HAP-1 (cell line): ENCODE results near the gene FN1.

Experiments used
- DNase-seq, 2 experiments: peaks; one replicate each; pipeline ENCODE4 v3.0.0-alpha.2; 2016 to 2020; ENCODE audit warnings: low spot score in 2 of 2
- H3K27me3 ChIP-seq: fragments of 250-450 bp; sonication (Bioruptor Pico); 2 replicates; pipeline ENCODE4 v1.5.1; 2020; ENCODE audit warnings: low read depth, mild to moderate bottlenecking, moderate library complexity
- H3K36me3 ChIP-seq: fragments of 250-450 bp; sonication (Bioruptor Pico); replicated peaks from 2 replicates; pipeline ENCODE4 v1.5.1; 2020; ENCODE audit warnings: mild to moderate bottlenecking
- H3K4me1 ChIP-seq: fragments of 250-450 bp; sonication (Bioruptor Pico); 2 replicates; pipeline ENCODE4 v1.5.1; 2020; ENCODE audit warnings: mild to moderate bottlenecking
- H3K4me3 ChIP-seq: fragments of 250-450 bp; sonication (Bioruptor Pico); 2 replicates; pipeline ENCODE4 v1.5.1; 2020; ENCODE audit warnings: mild to moderate bottlenecking, moderate library complexity
- H3K9me3 ChIP-seq: fragments of 250-450 bp; sonication (Bioruptor Pico); 2 replicates; pipeline ENCODE4 v1.5.1; 2020; ENCODE audit warnings: mild to moderate bottlenecking, moderate library complexity
- in situ Hi-C: fragments of 300-500 bp; cut with MboI; formaldehyde crosslinking; loops from 3 replicates; pipeline ENCODE4 v1.14.3; 2020; ENCODE audit warnings: low sequenced_read_pairs, inconsistent platforms, mixed read lengths

Gene FN1

DNA sequence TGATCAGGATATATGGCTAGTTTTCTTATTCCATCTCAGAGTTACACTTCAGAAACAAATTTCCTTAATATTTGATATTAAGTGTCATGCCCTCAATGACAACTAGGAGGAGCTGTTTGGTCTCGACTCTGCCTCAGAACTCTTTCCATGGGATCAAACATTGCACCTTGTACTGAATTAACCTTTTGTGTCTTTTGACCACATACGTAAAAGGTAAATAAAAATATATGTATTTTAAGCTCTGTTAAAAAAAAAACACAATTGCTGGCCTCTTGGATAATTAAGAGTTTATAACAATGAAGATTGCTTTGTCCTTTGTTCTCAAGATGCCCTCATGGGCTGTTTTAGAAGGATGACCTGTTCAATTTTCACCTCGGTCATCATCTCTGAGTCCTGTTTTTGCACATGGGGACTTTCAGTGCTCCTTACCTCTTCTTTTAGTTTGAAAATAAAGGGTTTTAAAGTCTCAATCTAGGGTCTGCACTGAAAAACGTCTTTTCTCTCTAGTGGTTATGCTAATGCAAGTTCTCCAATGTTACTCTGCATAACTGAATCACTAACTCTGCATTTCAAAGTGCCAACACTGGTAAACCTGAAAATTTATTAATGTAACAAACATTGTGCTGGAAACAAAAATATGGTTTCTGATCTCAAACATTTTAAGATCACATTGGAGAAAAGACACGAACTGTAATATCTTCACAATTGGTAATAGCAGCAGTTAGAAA, 18.8 kb upstream of the FN1 start:
- peak; percentile 11 to 59 for DNase-seq
- no peaks in the 10 kb centered on the region for H3K4me1 ChIP-seq
- H3K9me3 ChIP-seq, result no peaks in the 10 kb centered on the region
- in situ Hi-C loops, result no loop called here
- H3K4me3 ChIP-seq, result no peak overlapping the region
- no peaks in the 10 kb centered on the region for H3K36me3 ChIP-seq
- peaks cover 8% of the 10 kb centered on the region; the same call in 1 of the 2 replicates for H3K27me3 ChIP-seq

DNA sequence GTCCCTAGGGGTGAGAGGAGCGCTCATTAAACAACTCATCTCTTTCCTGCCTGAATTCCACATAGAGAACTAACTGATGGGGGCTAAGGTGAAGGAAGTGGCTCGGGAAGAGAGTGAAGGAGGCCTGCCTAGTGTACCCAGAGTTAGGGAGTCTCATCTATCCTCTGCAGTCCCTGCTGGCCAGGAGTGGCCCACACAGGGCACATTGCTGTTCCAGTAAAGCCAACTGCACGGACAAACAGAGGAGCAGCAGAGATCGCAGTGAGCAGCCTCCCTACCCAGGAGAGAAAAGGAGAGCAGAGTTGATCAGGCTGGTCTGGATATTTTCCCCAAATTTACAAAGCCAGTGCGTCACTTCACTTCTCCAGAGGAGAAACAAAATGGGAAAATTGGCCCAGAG, 16.9 kb upstream of the FN1 start:
- DNase-seq, result no peak
- Histone ChIP-seq H3K27me3 (0 out of 2 replicates have a peak, but pooled peaks cover 1% of the 10 kb centered on the region), H3K36me3 (no peaks in the 10 kb centered on the region), H3K4me3 (no peak overlapping the region), H3K9me3 (no peaks in the 10 kb centered on the region), H3K4me1 (no peaks in the 10 kb centered on the region)
- in situ Hi-C loops, result no loop called here

DNA sequence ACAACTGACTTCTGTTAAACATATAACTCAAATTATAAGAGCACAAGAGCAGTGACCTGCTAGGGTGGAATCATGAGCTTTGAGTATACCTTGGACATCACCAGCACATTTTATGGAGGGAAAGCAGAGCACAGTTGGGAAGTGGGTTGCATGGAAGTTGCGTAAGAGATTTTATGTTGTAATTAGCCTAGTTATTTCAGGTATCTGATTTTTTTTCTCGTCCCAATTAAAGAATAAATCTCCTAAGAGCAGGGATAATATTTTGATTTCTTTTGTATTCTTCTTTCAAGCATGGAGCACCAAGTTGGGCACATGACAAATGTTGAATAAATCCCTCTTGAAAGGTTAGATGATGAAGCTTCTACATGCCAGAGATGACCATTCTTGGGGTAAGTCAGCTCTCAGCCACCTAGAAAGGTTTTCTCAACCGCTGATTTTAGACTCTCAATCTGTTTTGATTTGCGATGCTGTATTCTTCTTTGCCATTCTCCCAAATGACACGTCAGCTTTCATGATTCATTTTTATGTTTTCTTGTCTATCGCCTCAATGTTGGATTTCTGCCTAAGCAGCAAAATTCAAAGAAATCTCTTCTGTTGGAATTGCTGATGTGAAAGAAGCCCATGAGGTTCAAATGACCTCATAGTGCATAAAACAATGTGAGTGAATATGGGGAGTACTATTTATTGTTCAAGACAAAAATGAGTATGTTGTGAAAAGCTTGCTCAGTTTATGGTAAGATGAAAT, 15.3 kb upstream of the FN1 start:
- in situ Hi-C loops, result no loop called here
- H3K9me3 ChIP-seq, result no peaks in the 10 kb centered on the region
- H3K4me3 ChIP-seq, result no peak overlapping the region
- no peak for DNase-seq
- H3K4me1 ChIP-seq, result no peaks in the 10 kb centered on the region
- no peaks in the 10 kb centered on the region for H3K36me3 ChIP-seq
- H3K27me3 ChIP-seq, result 0 out of 2 replicates have a peak, but pooled peaks cover 2% of the 10 kb centered on the region

DNA sequence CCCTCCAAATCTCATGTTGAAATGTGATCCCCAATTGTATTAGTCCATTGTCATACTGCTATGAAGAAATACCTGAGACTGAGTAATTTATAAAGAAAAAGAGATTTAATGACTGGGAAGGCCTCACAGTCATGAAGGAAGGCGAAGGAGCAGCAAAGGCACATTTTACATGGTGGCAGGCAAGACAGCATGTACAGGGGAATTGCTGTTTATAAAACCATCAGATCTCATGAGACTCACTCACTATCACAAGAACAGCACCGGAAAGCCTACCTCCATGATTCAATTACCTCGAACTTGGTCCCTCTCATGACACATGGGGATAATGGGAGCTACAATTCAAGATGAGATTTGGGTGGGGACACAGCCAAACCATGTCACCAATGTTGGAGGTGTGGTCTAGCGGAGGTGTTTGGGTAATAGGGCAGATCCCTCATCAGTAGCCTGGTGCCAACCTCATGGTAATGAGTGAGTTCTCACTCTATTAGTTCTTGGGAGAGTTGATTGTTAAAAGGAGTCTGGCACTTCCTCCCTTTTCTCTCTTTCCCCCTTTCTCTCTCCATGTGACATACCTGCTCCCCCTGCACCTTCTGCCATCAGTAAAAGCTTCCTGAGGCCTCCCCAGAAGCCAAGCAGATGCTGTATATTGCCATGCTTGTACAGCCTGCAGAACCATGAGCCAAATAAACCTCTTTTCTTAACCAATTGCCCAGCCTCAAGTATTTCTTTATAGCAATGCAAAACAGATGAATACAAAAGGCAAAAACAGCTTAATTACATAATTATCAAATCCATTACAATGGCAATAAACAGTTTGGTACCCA, 14.5 kb upstream of the FN1 start:
- in situ Hi-C loops, result no loop called here

DNA sequence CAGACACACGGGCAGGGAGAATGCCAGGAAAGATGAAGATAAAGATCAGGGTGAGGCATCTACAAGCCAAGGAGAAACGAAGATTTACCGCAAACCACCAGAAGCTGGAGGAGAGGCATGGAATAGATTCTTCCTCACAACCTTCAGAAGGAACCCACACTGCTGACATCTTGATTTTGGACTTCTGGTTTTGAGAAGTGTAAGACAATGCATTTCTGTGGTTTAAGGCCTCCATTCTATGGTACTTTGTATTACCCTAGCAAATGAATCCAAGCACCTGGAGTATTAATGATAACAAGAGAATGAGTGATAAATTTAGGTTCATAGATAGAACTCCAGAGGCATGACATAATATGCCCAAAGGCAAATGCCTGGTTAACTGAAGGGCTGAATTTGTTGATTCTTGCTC, 11.8 kb upstream of the FN1 start:
- 0 out of 2 replicates have a peak, but pooled peaks cover 2% of the 10 kb centered on the region for H3K27me3 ChIP-seq
- H3K36me3 ChIP-seq, result no peaks in the 10 kb centered on the region
- H3K9me3 ChIP-seq, result no peaks in the 10 kb centered on the region
- no peaks in the 10 kb centered on the region for H3K4me1 ChIP-seq
- H3K4me3 ChIP-seq, result no peak overlapping the region
- in situ Hi-C loops, result no loop called here
- DNase-seq, result no peak

More for the DNA sequence above, 14.5 kb upstream of the FN1 start:
- H3K36me3 ChIP-seq, result no peaks in the 10 kb centered on the region
- no peaks in the 10 kb centered on the region for H3K9me3 ChIP-seq
- H3K4me1 ChIP-seq, result no peaks in the 10 kb centered on the region
- DNase-seq, result no peak
- 0 out of 2 replicates have a peak, but pooled peaks cover 2% of the 10 kb centered on the region for H3K27me3 ChIP-seq
- H3K4me3 ChIP-seq, result no peak overlapping the region

DNA sequence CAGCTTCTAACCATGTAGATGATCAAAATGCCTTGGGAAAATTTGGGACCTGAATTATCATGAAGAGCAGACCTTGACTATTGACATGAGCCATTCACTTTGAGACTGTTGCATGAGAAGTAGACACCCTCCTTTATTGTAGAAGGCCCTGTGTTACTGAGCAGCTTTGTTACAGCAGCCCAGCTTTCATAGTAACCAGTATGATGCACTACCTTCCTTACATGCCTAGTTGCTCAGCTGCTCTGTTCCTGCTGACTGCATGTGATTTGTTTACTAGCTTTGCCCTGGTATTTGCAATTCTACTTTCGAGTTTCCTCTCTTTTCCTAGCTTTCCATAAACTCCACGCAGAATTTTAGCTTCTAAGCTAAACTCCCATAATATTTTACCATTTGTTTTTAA, 11.2 kb upstream of the FN1 start:
- Histone ChIP-seq H3K4me3 (no peak overlapping the region), H3K4me1 (no peaks in the 10 kb centered on the region), H3K36me3 (no peaks in the 10 kb centered on the region), H3K9me3 (no peaks in the 10 kb centered on the region), H3K27me3 (0 out of 2 replicates have a peak, but pooled peaks cover 2% of the 10 kb centered on the region)
- DNase-seq, result no peak
- in situ Hi-C loops, result no loop called here

DNA sequence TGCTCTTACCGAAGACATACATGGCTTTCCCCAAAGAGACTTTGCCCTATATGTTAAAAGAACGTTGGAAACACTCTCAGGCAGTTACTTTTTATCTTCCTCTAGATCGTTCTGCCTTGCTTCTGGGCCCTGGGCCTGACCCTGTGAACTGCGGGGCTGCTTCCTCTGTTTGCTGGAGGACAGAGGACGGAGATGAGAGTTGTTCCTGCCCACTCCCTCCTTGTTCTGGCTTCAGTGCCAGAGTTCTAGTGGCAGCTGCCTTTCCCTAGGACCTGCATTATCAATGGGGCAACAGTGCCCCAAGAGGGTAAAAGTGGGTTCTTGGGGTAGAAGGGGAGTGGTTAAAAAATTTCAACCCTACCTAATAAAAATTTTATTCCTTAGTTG, 6.5 kb upstream of the FN1 start:
- H3K4me3 ChIP-seq, result no peak overlapping the region
- in situ Hi-C loops, result no loop called here
- DNase-seq, result no peak
- no peaks in the 10 kb centered on the region for H3K36me3 ChIP-seq
- H3K4me1 ChIP-seq, result no peaks in the 10 kb centered on the region
- no peaks in the 10 kb centered on the region for H3K9me3 ChIP-seq
- H3K27me3 ChIP-seq, result peaks cover 13% of the 10 kb centered on the region

DNA sequence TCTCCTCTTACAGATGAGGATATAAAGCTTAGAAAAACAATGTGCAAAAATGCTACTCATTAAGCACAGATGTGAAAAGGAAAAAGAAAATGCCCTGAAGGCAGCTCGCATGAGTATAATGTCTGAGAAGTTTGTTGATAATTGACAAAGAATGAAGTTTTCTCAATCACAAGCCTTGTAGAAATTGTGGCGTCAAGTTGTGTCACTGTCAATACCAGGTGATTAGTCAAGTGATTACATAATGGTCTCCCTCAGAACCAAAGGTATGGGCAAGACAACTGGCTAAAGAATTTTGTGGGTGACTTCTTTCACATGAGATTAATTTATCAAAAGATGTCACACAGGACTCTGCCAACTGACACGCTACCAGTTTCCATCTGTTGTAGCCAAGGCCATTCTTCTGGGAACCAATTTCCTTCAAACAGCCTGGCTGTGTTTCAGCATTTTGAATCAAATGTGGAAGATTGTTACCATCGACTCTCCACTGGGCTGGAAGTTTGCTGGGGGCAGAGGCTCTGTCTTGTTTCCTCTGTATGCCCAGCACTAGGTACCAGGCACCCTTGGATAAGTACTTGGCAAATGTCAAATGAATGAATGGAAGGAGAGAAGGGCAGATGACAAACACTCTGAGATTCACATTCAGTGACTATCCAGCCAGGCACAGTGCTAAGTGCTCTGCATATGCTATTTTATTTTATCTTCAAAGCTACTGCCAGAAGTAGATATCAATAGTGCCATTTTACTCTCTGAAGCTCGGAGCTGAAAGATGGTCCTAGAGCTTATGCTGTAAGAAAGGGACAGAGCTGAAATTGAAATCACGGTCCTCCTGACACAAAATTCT, 5.9 kb upstream of the FN1 start:
- no peaks in the 10 kb centered on the region for H3K9me3 ChIP-seq
- no peaks in the 10 kb centered on the region for H3K36me3 ChIP-seq
- no peak for DNase-seq
- H3K4me3 ChIP-seq, result no peak overlapping the region
- H3K4me1 ChIP-seq, result no peaks in the 10 kb centered on the region
- H3K27me3 ChIP-seq, result peaks cover 18% of the 10 kb centered on the region
- in situ Hi-C loops, result no loop called here

DNA sequence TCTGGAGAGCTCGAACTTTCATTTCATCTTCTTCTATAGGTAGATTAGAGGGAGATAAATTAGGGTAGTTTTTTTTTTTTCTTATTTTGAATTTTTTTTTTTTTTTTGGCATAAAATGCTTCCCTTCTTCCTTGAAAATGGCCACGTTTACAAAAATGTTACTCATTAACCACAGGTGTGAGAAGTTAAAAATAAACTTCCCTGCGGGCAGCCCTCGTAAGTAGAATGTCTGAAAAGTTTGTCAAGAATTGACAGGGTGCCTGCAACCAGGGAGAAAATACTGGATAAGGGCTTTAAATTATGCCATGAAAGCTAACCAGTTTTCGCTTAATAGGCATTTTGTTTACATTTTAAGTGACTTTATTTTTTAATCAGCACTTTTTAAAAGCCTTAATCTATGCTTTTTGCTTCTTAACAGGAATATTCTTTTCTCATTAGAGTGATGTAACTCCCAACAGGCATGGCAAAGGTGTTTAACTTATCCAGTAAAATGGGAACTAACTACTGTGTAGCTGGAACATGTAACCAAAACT, 4.2 kb upstream of the FN1 start:
- H3K36me3 ChIP-seq, result no peaks in the 10 kb centered on the region
- in situ Hi-C loops, result no loop called here
- no peak overlapping the region for H3K4me3 ChIP-seq
- H3K9me3 ChIP-seq, result no peaks in the 10 kb centered on the region
- H3K27me3 ChIP-seq, result peaks cover 19% of the 10 kb centered on the region
- no peaks in the 10 kb centered on the region; the same call in 1 of the 2 replicates for H3K4me1 ChIP-seq
- DNase-seq, result no peak

DNA sequence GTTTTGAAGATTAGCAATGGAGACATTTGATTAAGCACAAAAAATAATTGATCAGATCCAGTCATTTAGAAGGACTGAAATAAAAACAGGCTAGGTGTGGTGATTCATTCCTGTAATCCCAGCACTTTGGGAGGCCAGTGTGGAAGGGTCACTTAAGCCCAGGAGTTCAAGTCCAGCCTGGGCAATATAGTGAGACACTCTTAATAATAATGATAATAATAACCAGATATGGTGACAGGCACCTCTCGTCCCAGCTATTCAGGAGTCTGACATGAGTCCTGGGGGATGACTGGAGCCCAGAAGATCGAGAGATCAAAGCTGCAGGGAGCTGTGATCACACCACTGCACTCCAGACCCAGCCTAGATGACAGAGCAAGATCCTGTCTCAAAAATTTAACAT, 3.5 kb upstream of the FN1 start:
- DNase-seq, result no peak
- Histone ChIP-seq H3K27me3 (peaks cover 19% of the 10 kb centered on the region), H3K4me1 (peaks cover under 1% of the 10 kb centered on the region; the same call in 1 of the 2 replicates), H3K4me3 (no peak overlapping the region), H3K9me3 (no peaks in the 10 kb centered on the region), H3K36me3 (no peaks in the 10 kb centered on the region)
- in situ Hi-C loops, result no loop called here

DNA sequence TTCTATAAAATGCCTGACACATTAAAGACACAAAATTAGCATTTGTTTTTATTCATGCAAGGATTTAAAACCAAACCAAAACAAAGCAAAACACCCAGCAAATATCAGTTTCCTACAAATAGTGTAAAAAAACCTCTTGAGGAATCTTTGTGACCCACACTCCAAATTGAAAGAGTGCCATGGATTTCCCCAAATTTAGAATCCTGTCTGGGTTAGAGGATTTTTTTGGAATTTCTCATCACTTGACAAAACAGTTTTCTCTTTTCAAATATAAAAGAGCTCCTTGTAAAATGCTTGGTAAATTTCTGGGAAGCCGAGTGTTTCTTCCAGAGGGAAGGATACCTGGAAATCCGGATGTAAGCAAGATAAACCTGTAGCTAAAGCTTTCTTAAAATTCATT, 1.7 kb upstream of the FN1 start:
- in situ Hi-C loops, result no loop called here
- H3K9me3 ChIP-seq, result no peaks in the 10 kb centered on the region

DNA sequence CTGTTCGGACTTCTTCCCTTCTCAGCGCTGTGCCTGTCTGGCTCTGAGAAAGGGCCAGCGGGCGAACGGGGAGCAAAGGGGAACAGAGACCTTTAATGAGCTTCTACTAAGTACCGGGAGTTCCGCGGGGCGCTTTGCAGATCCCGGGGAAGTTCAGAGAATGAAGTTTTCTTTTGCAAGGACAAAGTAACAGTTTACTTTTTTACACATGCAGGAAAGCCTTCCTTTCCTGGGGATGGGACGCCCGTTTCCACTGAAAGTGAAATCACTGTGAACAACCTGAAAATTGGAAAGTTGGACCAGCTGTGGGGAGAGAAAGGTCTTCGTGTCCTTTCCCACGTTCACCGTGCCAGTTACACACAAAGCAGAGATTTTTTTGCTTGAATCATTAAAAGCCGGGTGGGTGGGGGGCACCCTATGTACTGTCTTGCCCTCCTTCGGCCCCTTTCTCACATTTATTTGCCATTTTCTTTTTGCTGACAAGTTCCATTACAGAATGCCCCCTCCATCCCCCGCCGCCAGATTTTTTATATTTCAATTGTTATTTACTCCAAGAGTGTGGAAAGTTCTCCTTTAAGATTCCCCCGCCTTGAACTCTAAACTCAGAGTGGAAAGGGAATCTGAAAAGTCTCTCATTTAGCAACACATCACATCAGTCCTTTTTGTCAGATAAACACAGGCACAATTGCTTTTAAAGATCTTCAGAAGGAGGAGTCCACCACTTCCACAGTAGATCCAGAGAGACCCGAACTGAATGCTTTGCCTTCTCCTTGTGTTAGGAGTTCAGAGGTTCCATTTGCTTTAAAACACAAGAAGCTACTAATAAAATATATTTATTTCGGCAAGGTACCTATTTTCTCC, 1.1 kb upstream of the FN1 start:
- no peaks in the 10 kb centered on the region; the same call in 1 of the 2 replicates for H3K36me3 ChIP-seq
- peak overlapping the region; percentile 60 for H3K4me3 ChIP-seq
- peaks cover 19% of the 10 kb centered on the region for H3K27me3 ChIP-seq
- H3K9me3 ChIP-seq, result no peaks in the 10 kb centered on the region
- peaks cover 4% of the 10 kb centered on the region; the same call in 1 of the 2 replicates for H3K4me1 ChIP-seq
- in situ Hi-C loops, result no loop called here
- DNase-seq, result no peak

More for the DNA sequence above, 1.7 kb upstream of the FN1 start:
- Histone ChIP-seq H3K36me3 (no peaks in the 10 kb centered on the region; the same call in 1 of the 2 replicates), H3K4me3 (no peak overlapping the region), H3K27me3 (peaks cover 19% of the 10 kb centered on the region), H3K4me1 (peaks cover 4% of the 10 kb centered on the region; the same call in 1 of the 2 replicates)
- DNase-seq, result no peak
